B cell (primary cell): ENCODE data around the gene TEKT1. TPM values are rescaled to one million over a fixed set of nuclear protein-coding genes. Genes with fewer than 3 reads are reported as not detected.

Experiments used
- ATAC-seq: fragments of 200-7000 bp; cut with Tn5 transposase; one replicate; pipeline ENCODE4 v1.10.0; 2021; ENCODE audit warnings: low read depth, mild to moderate bottlenecking, moderate number of reproducible peaks, moderate library complexity
- CTCF ChIA-PET: fragments of 350-600 bp; sonication (Branson Sonifier 250); formaldehyde crosslinking; loops from one replicate; lab custom pipeline; 2021; ENCODE audit warnings: antibody characterized with exemption, inconsistent platforms; lab: Charles Lee
- POLR2A ChIA-PET: fragments of 350-600 bp; sonication (Branson Sonifier 250); formaldehyde crosslinking; loops from one replicate; lab custom pipeline; 2021; ENCODE audit warnings: antibody characterized with exemption; lab: Charles Lee
- DNase-seq: peaks from one replicate; pipeline ENCODE4 v3.0.0; 2013
- H2AFZ ChIP-seq: 2 replicates; pipeline ENCODE4 v1.6.1; 2012; ENCODE audit warnings: mild to moderate bottlenecking, low read depth, low read length; ENCODE audit not compliant: insufficient read depth, poor library complexity, severe bottlenecking
- H3K27ac ChIP-seq, 2 donors: 1 replicate in 1 of 2; 2 replicates in 1 of 2; pipeline ENCODE4 v1.5.1; 2012 to 2013; ENCODE audit warnings: low read length in 2 of 2, mild to moderate bottlenecking in 2 of 2, moderate library complexity in 1 of 2
- H3K27me3 ChIP-seq, 4 experiments: fragments of 200-600 bp in 1 of 4; sonication (generic) in 1 of 4; replicated peaks in 1 of 4; 1 replicate in 2 of 4; 2 replicates in 2 of 4; pipeline versions ENCODE4 v1.6.1 to v1.7.0; 2013 to 2016; ENCODE audit warnings: low read length in 3 of 4, mild to moderate bottlenecking in 2 of 4, mixed read lengths in 1 of 4, moderate library complexity in 1 of 4; ENCODE audit not compliant: insufficient read depth in 4 of 4, control insufficient read depth in 3 of 4; ENCODE audit errors: control extremely low read depth in 1 of 4
- H3K36me3 ChIP-seq, 2 experiments: replicated peaks in 1 of 2; 1 replicate in 1 of 2; 2 replicates in 1 of 2; pipeline versions ENCODE4 v1.6.1 to v1.7.1; 2013; ENCODE audit warnings: low read length in 1 of 2; ENCODE audit not compliant: insufficient read depth in 2 of 2, control insufficient read depth in 1 of 2; ENCODE audit errors: control extremely low read depth in 1 of 2, extremely low read depth in 1 of 2
- H3K4me1 ChIP-seq, 2 donors: fragments of 200-600 bp in 1 of 2; sonication (generic) in 1 of 2; 1 replicate in 1 of 2; 2 replicates in 1 of 2; pipeline versions ENCODE4 v1.5.1 to v1.6.1; 2013 to 2017; ENCODE audit warnings: low read length in 2 of 2; ENCODE audit not compliant: control insufficient read depth in 2 of 2, insufficient read depth in 2 of 2
- H3K4me2 ChIP-seq: replicated peaks from 2 replicates; pipeline ENCODE3; 2012; ENCODE audit warnings: mild to moderate bottlenecking, low read depth, low read length; ENCODE audit not compliant: poor library complexity, severe bottlenecking
- H3K4me3 ChIP-seq, 5 experiments: fragments of 200-600 bp in 1 of 5; sonication (generic) in 1 of 5; 1 replicate in 3 of 5; 2 replicates in 2 of 5; pipeline versions ENCODE4 v1.5.1 to v1.7.0; 2011 to 2016; ENCODE audit warnings: low read length in 4 of 5, mild to moderate bottlenecking in 4 of 5, low read depth in 2 of 5, control low read depth in 1 of 5, moderate library complexity in 1 of 5; ENCODE audit not compliant: insufficient read depth in 1 of 5; ENCODE audit errors: control extremely low read depth in 1 of 5, extremely low read depth in 1 of 5
- H3K79me2 ChIP-seq: fragments of 200-600 bp; sonication (generic); one replicate; pipeline ENCODE4 v1.6.0; 2016; ENCODE audit warnings: low read length; ENCODE audit not compliant: control insufficient read depth, insufficient read depth
- H3K9ac ChIP-seq: fragments of 200-600 bp; sonication (generic); 2 replicates; pipeline ENCODE4 v1.6.1; 2017; ENCODE audit warnings: mild to moderate bottlenecking, low read length, moderate library complexity
- H3K9me3 ChIP-seq, 3 donors: one replicate each; pipeline versions ENCODE4 v1.6.1 to v1.7.1; 2013; ENCODE audit warnings: low read length in 2 of 3; ENCODE audit not compliant: control insufficient read depth in 2 of 3, insufficient read depth in 1 of 3; ENCODE audit errors: control extremely low read depth in 1 of 3
- H4K20me1 ChIP-seq: 2 replicates; pipeline ENCODE4 v1.6.0; 2012; ENCODE audit warnings: mild to moderate bottlenecking, low read length; ENCODE audit not compliant: insufficient read depth, control insufficient read depth, poor library complexity, severe bottlenecking
- H3K27ac Mint-ChIP-seq: one replicate; pipeline ENCODE4 v1.8.0; 2021; ENCODE audit warnings: mixed read lengths
- H3K27me3 Mint-ChIP-seq: one replicate; pipeline ENCODE4 v1.8.0; 2021; ENCODE audit warnings: mixed read lengths
- H3K4me1 Mint-ChIP-seq: one replicate; pipeline ENCODE4 v1.8.0; 2021; ENCODE audit warnings: mixed read lengths
- H3K4me3 Mint-ChIP-seq: one replicate; pipeline ENCODE4 v1.8.0; 2021; ENCODE audit warnings: mixed read lengths
- H3K9me3 Mint-ChIP-seq: one replicate; pipeline ENCODE4 v1.8.0; 2022; ENCODE audit warnings: mixed read lengths; ENCODE audit not compliant: insufficient read depth
- EZH2 ChIP-seq: IDR thresholded peaks from 2 replicates; pipeline ENCODE4 v1.6.1; 2012; ENCODE audit warnings: borderline replicate concordance, low read depth, mild to moderate bottlenecking, moderate library complexity, low read length; ENCODE audit not compliant: insufficient read depth, poor library complexity, severe bottlenecking
- WGBS: methylation state at CpG from one replicate; pipeline ENCODE4 v1.1.5; 2013; ENCODE audit warnings: missing lambda C conversion rate; ENCODE audit not compliant: insufficient coverage; 5-methylcytosine and 5-hydroxymethylcytosine counted together
- intact Hi-C: fragments of 100-400 bp; cut with micrococcal nuclease; formaldehyde crosslinking; loops from one replicate; pipeline ENCODE4 v1.10.0; 2022
- polyA plus RNA-seq: library from polyadenylated mRNA; depleted of rRNA; stranded (reverse); fragments of >200 nt; gene quantifications from 2 replicates; pipeline ENCODE4 v1.2.3, GENCODE V29; 2012
- total RNA-seq, 2 donors: library from RNA; stranded (reverse); fragments of 120-200 nt in 1 of 2; gene quantifications; 1 replicate in 1 of 2; 2 replicates in 1 of 2; pipeline versions ENCODE4 v1.2.3 to v1.2.4, GENCODE V29; 2013 to 2022
- TF ChIP-seq, protein P1 (sequence below): fragments of 200-600 bp; IDR thresholded peaks from one replicate; pipeline ENCODE4 v1.8.0; 2022; ENCODE audit warnings: antibody characterized with exemption, mild to moderate bottlenecking

Gene TEKT1
- total and polyA plus RNA-seq, 2 donors (not counting 1 experiment from before 2014, with no cell fraction given), result not detected

DNA sequence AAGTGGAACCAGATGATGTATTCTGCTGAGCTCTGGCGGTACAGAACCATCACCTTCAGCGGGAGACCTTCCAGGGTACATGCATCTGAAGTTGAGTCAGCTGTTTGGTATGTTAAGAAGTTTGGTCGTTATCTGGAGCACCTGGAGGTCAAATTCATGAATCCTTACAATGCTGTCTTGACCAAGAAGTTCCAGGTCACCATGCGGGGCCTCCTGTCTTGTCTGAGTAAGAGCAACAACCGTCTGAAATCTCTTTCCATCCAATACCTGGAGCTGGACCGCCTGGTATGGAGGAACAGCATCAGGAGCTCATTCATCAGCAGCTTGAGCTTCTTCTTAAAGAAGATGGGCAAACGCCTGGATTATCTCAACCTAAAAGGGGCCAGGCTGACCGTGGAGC is 51.5 kb downstream of the TEKT1 start:
- peaks cover 2% of the 10 kb centered on the region for H3K9me3 Mint-ChIP-seq
- H3K4me1 Mint-ChIP-seq, result peaks cover 2% of the 10 kb centered on the region
- peaks cover 63% of the 10 kb centered on the region for H3K27me3 Mint-ChIP-seq
- H3K79me2 ChIP-seq, result no peaks in the 10 kb centered on the region
- H3K4me3 Mint-ChIP-seq, result no peak overlapping the region
- intact Hi-C loops, result no loop called here
- H3K9ac ChIP-seq, result no peak overlapping the region
- no peak overlapping the region for H2AFZ ChIP-seq
- WGBS, result 90% methylated on average over 8 of the region's 8 CpGs
- H3K27me3 ChIP-seq, result peaks cover 0 to 45% (median 27%) of the 10 kb centered on the region in 4 experiments
- no peak overlapping the region for H3K27ac ChIP-seq
- CTCF ChIA-PET, result no interaction called here
- DNase-seq (no peak), ATAC-seq (no peak)
- peaks cover 2 to 26% (median 3%) of the 10 kb centered on the region in 3 donors for H3K9me3 ChIP-seq
- H3K4me3 ChIP-seq, result no peak overlapping the region
- no peaks in the 10 kb centered on the region for H3K36me3 ChIP-seq
- H3K4me2 ChIP-seq, result no peak overlapping the region
- TF ChIP-seq, protein P1, sequence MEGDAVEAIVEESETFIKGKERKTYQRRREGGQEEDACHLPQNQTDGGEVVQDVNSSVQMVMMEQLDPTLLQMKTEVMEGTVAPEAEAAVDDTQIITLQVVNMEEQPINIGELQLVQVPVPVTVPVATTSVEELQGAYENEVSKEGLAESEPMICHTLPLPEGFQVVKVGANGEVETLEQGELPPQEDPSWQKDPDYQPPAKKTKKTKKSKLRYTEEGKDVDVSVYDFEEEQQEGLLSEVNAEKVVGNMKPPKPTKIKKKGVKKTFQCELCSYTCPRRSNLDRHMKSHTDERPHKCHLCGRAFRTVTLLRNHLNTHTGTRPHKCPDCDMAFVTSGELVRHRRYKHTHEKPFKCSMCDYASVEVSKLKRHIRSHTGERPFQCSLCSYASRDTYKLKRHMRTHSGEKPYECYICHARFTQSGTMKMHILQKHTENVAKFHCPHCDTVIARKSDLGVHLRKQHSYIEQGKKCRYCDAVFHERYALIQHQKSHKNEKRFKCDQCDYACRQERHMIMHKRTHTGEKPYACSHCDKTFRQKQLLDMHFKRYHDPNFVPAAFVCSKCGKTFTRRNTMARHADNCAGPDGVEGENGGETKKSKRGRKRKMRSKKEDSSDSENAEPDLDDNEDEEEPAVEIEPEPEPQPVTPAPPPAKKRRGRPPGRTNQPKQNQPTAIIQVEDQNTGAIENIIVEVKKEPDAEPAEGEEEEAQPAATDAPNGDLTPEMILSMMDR, result no peak
- TF ChIP-seq EZH2, result no peak
- POLR2A ChIA-PET, result no interaction called here
- peaks cover 0 to 3% of the 10 kb centered on the region in 2 donors for H3K4me1 ChIP-seq
- H4K20me1 ChIP-seq, result no peaks in the 10 kb centered on the region
- H3K27ac Mint-ChIP-seq, result no peak overlapping the region

DNA sequence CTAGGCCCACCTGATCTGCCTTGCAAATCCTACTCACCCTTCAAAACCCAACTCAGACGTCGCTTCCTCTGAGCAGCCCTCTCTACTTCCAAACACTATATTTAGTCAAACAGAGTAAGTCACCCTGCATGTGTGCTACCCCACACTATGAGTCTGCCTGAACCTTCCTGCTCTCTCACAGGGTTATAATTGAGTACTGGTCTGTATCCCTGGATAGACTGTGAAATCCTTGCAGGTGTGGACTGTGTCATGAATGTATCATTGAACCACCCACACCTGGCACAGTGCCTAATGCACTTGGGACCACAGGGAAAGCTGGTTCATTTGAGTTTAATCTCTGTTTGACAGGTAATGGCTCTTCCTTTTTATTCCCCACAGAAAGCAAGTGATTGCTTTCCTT is 52.1 kb downstream of the TEKT1 start:
- Histone ChIP-seq H3K27ac (no peak overlapping the region), H3K4me3 (no peak overlapping the region), H3K27me3 (peaks cover 0 to 45% (median 28%) of the 10 kb centered on the region in 4 experiments), H3K36me3 (no peaks in the 10 kb centered on the region), H4K20me1 (no peaks in the 10 kb centered on the region), H3K4me1 (peaks cover 0 to 3% of the 10 kb centered on the region in 2 donors), H3K9me3 (peaks cover 5 to 31% (median 7%) of the 10 kb centered on the region in 3 donors), H3K79me2 (no peaks in the 10 kb centered on the region), H2AFZ (no peak overlapping the region), H3K9ac (no peak overlapping the region), H3K4me2 (no peak overlapping the region)
- no peak overlapping the region for H3K4me3 Mint-ChIP-seq
- CTCF ChIA-PET, result no interaction called here
- TF ChIP-seq EZH2, result no peak
- TF ChIP-seq, protein P1, result no peak
- WGBS, result 56% methylated on average over 2 of the region's 2 CpGs
- H3K27me3 Mint-ChIP-seq, result peaks cover 65% of the 10 kb centered on the region
- DNase-seq (no peak), ATAC-seq (no peak)
- H3K27ac Mint-ChIP-seq, result no peak overlapping the region
- peaks cover 4% of the 10 kb centered on the region for H3K9me3 Mint-ChIP-seq
- intact Hi-C loops, result no loop called here
- POLR2A ChIA-PET, result no interaction called here
- peaks cover 2% of the 10 kb centered on the region for H3K4me1 Mint-ChIP-seq
